Measurements from ENCODE around the gene PTH1R.

The PTH1R gene

GRCh38 chr3:46948830-46949671 is 71.5 kb downstream of the PTH1R start:
- DNase-seq = no peak

- no peak for DNase-seq
Measured at GRCh38 chr3:46950177-46950576, 72.7 kb downstream of the PTH1R start.

- no peak for DNase-seq
Measured at GRCh38 chr3:46950650-46951241, 73.2 kb downstream of the PTH1R start.

- DNase-seq = no peak
Measured at GRCh38 chr3:46952813-46953212, 75.3 kb downstream of the PTH1R start.

Measured in activated CD4-positive, alpha-beta T cell treated with anti-CD3 and anti-CD28 coated beads for 4 hours (primary cell).